ENCODE results near the gene SP1. TPM values are rescaled to one million over a fixed set of nuclear protein-coding genes. Genes with fewer than 3 reads are reported as not detected.

Gene SP1
- total RNA-seq, 1 donor from 2014 or later: 30.3 TPM

Other genes with a start within 250 kb of the SP1 start
- 16.7 TPM for gene ZNF740, start 199.5 kb upstream of the SP1 start, total RNA-seq
- gene CSAD, start 199.3 kb upstream of the SP1 start, total RNA-seq: 16.7 TPM
- gene ITGB7, start 172.9 kb upstream of the SP1 start, total RNA-seq: 1.6 TPM
- gene RARG, start 148.0 kb upstream of the SP1 start, total RNA-seq: 12.5 TPM
- gene ESPL1, start 111.9 kb upstream of the SP1 start, total RNA-seq: 2.6 TPM
- gene PFDN5, start 84.6 kb upstream of the SP1 start, total RNA-seq: 686 TPM
- gene MYG1, start 80.5 kb upstream of the SP1 start, total RNA-seq: 50.1 TPM
- gene AAAS, start 58.6 kb upstream of the SP1 start, total RNA-seq: 35.5 TPM
- not detected for gene SP7, start 43.8 kb upstream of the SP1 start, total RNA-seq
- not detected for gene AMHR2, start 43.7 kb downstream of the SP1 start, total RNA-seq
- 15.7 TPM for gene PRR13, start 61.6 kb downstream of the SP1 start, total RNA-seq
- gene PCBP2, start 71.9 kb downstream of the SP1 start, total RNA-seq: 281 TPM
- 4.7 TPM for gene MAP3K12, start 119.3 kb downstream of the SP1 start, total RNA-seq
- 29.7 TPM for gene TARBP2, start 121.1 kb downstream of the SP1 start, total RNA-seq
- gene NPFF, start 127.3 kb downstream of the SP1 start, total RNA-seq: not detected
- 26.6 TPM for gene ATF7, start 246.2 kb downstream of the SP1 start, total RNA-seq